ENCODE results near the gene LUC7L.
"Not testable (repeated sequence)": the region's sequence is repeated elsewhere in the genome, so short reads cannot be mapped to it uniquely, and the experiment has no call there.

Gene LUC7L

GRCh38 chr16:263182-263774, 34.0 kb upstream of the LUC7L start:
- DNase-seq, result no peak

- DNase-seq, result no peak
These were observed 33.0 kb upstream of the LUC7L start for GRCh38 chr16:262121-262745.

- DNase-seq, result no peak
These were observed 31.9 kb upstream of the LUC7L start for GRCh38 chr16:261031-261691.

- no peak for DNase-seq
These were observed 31.1 kb upstream of the LUC7L start for GRCh38 chr16:260326-260725.

GRCh38 chr16:259814-260253, 30.6 kb upstream of the LUC7L start:
- DNase-seq, result no peak

- DNase-seq, result no peak
These were observed 30.0 kb upstream of the LUC7L start for GRCh38 chr16:259226-259625.

- not testable (repeated sequence) for DNase-seq
These were observed 28.8 kb upstream of the LUC7L start for GRCh38 chr16:258091-258490.

- no peak for DNase-seq
These were observed 25.9 kb upstream of the LUC7L start for GRCh38 chr16:255183-255582.

GRCh38 chr16:254461-254860, 25.2 kb upstream of the LUC7L start:
- DNase-seq, result no peak

- DNase-seq, result peak; percentile 32
These were observed 24.6 kb upstream of the LUC7L start for GRCh38 chr16:253833-254232.

GRCh38 chr16:252366-253337, 23.4 kb upstream of the LUC7L start:
- peak; percentile 28 for DNase-seq

- DNase-seq, result no peak
These were observed 20.2 kb upstream of the LUC7L start for GRCh38 chr16:249431-249830.

- DNase-seq, result no peak
These were observed 17.8 kb upstream of the LUC7L start for GRCh38 chr16:247027-247426.

- no peak for DNase-seq
These were observed 15.9 kb upstream of the LUC7L start for GRCh38 chr16:245105-245504.

- no peak for DNase-seq
These were observed 14.1 kb upstream of the LUC7L start for GRCh38 chr16:243348-243747.

GRCh38 chr16:242281-242680, 13.0 kb upstream of the LUC7L start:
- no peak for DNase-seq

GRCh38 chr16:240559-240958, 11.3 kb upstream of the LUC7L start:
- DNase-seq, result no peak

- no peak for DNase-seq
These were observed 10.7 kb upstream of the LUC7L start for GRCh38 chr16:239948-240277.

GRCh38 chr16:234468-235305, 5.4 kb upstream of the LUC7L start, which contains the start of gene FAM234A:
Gene FAM234A (plus strand): TSS chr16:234821. CDS start chr16:254414, 19,593 bp downstream.
- DNase-seq, result peak; percentile 97

- DNase-seq, result no peak
These were observed 1.7 kb upstream of the LUC7L start for GRCh38 chr16:230949-231348.

GRCh38 chr16:230351-230750, 1.1 kb upstream of the LUC7L start:
- not testable (repeated sequence) for DNase-seq

- no peak for DNase-seq
These were observed 557 bp upstream of the LUC7L start for GRCh38 chr16:229731-230281.
